Spinal cord (tissue), 10 donors: ENCODE data around the gene DAPK3. TPM values are rescaled to one million over a fixed set of nuclear protein-coding genes. Genes with fewer than 3 reads are reported as not detected.
"Not testable (repeated sequence)": the region's sequence is repeated elsewhere in the genome, so short reads cannot be mapped to it uniquely, and the experiment has no call there.

ENCODE experiments used
- DNase-seq, 6 donors: peaks; one replicate each; pipeline versions ENCODE4 v3.0.0 to v3.0.0-alpha.2; 2013 to 2015; ENCODE audit warnings: low spot score in 6 of 6, low read depth in 4 of 6
- H3K27ac ChIP-seq: one replicate; pipeline ENCODE4 v1.5.1; 2013; ENCODE audit warnings: low read depth, low read length, control low read depth
- H3K27me3 ChIP-seq: one replicate; pipeline ENCODE4 v1.6.1; 2013; ENCODE audit warnings: low read length; ENCODE audit not compliant: control insufficient read depth, insufficient read depth
- H3K36me3 ChIP-seq: one replicate; pipeline ENCODE4 v1.6.1; 2013; ENCODE audit warnings: low read length; ENCODE audit not compliant: control insufficient read depth, insufficient read depth
- H3K4me1 ChIP-seq: one replicate; pipeline ENCODE4 v1.6.1; 2013; ENCODE audit warnings: low read length; ENCODE audit not compliant: control insufficient read depth, insufficient read depth
- H3K4me3 ChIP-seq: one replicate; pipeline ENCODE4 v1.5.1; 2013; ENCODE audit warnings: low read depth, low read length, control low read depth
- H3K9me3 ChIP-seq: one replicate; pipeline ENCODE4 v1.6.1; 2013; ENCODE audit warnings: low read length; ENCODE audit not compliant: control insufficient read depth, insufficient read depth
- WGBS: methylation state at CpG from one replicate; pipeline ENCODE4 v1.1.5; 2013; ENCODE audit warnings: missing lambda C conversion rate; ENCODE audit not compliant: insufficient coverage; 5-methylcytosine and 5-hydroxymethylcytosine counted together
- polyA plus RNA-seq, 2 donors: library from polyadenylated mRNA; unstranded; fragments of 120-200 nt; gene quantifications; one replicate each; pipeline ENCODE4 v1.2.1, GENCODE V29; 2013; ENCODE audit not compliant: insufficient read length in 2 of 2
- total RNA-seq, 2 donors: library from RNA; depleted of rRNA in 1 of 2; stranded (reverse); fragments of 120-200 nt in 1 of 2; fragments of >200 nt in 1 of 2; gene quantifications; one replicate each; pipeline versions ENCODE4 v1.2.3 to v1.2.4, GENCODE V29; 2013 to 2014
- donor health status: healthy.

The DAPK3 gene
- total and polyA plus RNA-seq, 4 donors = 40.1 to 79.6 (median 59.7) TPM

- no peaks in the 10 kb centered on the region for H3K27me3 ChIP-seq
- H3K36me3 ChIP-seq = peaks cover 91% of the 10 kb centered on the region
- H3K27ac ChIP-seq = peak overlapping the region; percentile 10
- DNase-seq = peak in 1 of 6 donors; percentile 20
- peaks cover 79% of the 10 kb centered on the region for H3K4me1 ChIP-seq
- no peaks in the 10 kb centered on the region for H3K9me3 ChIP-seq
- no peak overlapping the region for H3K4me3 ChIP-seq
- WGBS = 83% methylated on average over 20 of the region's 20 CpGs
Observed at GRCh38 chr19:4013886-4014540, 43.1 kb upstream of the DAPK3 start.

GRCh38 chr19:4012975-4013634 is 42.2 kb upstream of the DAPK3 start:
- H3K27me3 ChIP-seq = no peaks in the 10 kb centered on the region
- H3K36me3 ChIP-seq = peaks cover 82% of the 10 kb centered on the region
- peaks cover 81% of the 10 kb centered on the region for H3K4me1 ChIP-seq
- 96% methylated on average over 33 of the region's 33 CpGs for WGBS
- no peak for DNase-seq
- H3K4me3 ChIP-seq = no peak overlapping the region
- no peaks in the 10 kb centered on the region for H3K9me3 ChIP-seq
- no peak overlapping the region for H3K27ac ChIP-seq

GRCh38 chr19:4012092-4012974 is 41.4 kb upstream of the DAPK3 start:
- Histone ChIP-seq H3K27ac (no peak overlapping the region), H3K36me3 (peaks cover 74% of the 10 kb centered on the region), H3K27me3 (no peaks in the 10 kb centered on the region), H3K4me3 (no peak overlapping the region), H3K4me1 (peaks cover 77% of the 10 kb centered on the region), H3K9me3 (no peaks in the 10 kb centered on the region)
- 90% methylated on average over 23 of the region's 27 CpGs for WGBS
- DNase-seq = no peak

GRCh38 chr19:4011430-4011829 is 40.5 kb upstream of the DAPK3 start:
- H3K4me3 ChIP-seq, H3K27me3 ChIP-seq, H3K27ac ChIP-seq, H3K9me3 ChIP-seq, DNase-seq: not testable (repeated sequence)
- Histone ChIP-seq H3K36me3 (peaks cover 65% of the 10 kb centered on the region), H3K4me1 (peaks cover 74% of the 10 kb centered on the region)
- 89% methylated on average over 6 of the region's 6 CpGs for WGBS

- no peak overlapping the region for H3K4me3 ChIP-seq
- peaks cover 73% of the 10 kb centered on the region for H3K4me1 ChIP-seq
- H3K27me3 ChIP-seq = no peaks in the 10 kb centered on the region
- no peak overlapping the region for H3K27ac ChIP-seq
- peaks cover 58% of the 10 kb centered on the region for H3K36me3 ChIP-seq
- WGBS = 71% methylated on average over 14 of the region's 14 CpGs
- H3K9me3 ChIP-seq = no peaks in the 10 kb centered on the region
- DNase-seq = no peak
Observed at GRCh38 chr19:4010808-4011110, 39.9 kb upstream of the DAPK3 start.

- DNase-seq = peak in 1 of 6 donors; percentile 43
- WGBS = 63% methylated on average over 23 of the region's 24 CpGs
- H3K27me3 ChIP-seq = no peaks in the 10 kb centered on the region
- no peaks in the 10 kb centered on the region for H3K9me3 ChIP-seq
- peaks cover 67% of the 10 kb centered on the region for H3K4me1 ChIP-seq
- H3K4me3 ChIP-seq = no peak overlapping the region
- peaks cover 52% of the 10 kb centered on the region for H3K36me3 ChIP-seq
- no peak overlapping the region for H3K27ac ChIP-seq
Observed at GRCh38 chr19:4009990-4010807, 39.3 kb upstream of the DAPK3 start.

- WGBS = 0% methylated on average over 43 of the region's 55 CpGs
- peaks cover 48% of the 10 kb centered on the region for H3K4me1 ChIP-seq
- H3K27ac ChIP-seq = no peak overlapping the region
- peak in 2 of 6 donors; percentile 46 to 47 for DNase-seq
- no peaks in the 10 kb centered on the region for H3K27me3 ChIP-seq
- peak overlapping the region; percentile 78 for H3K4me3 ChIP-seq
- H3K36me3 ChIP-seq = peaks cover 30% of the 10 kb centered on the region
- H3K9me3 ChIP-seq = no peaks in the 10 kb centered on the region
Observed at GRCh38 chr19:4007836-4008539, 37.1 kb upstream of the DAPK3 start.

GRCh38 chr19:4007021-4007835 is 36.3 kb upstream of the DAPK3 start, which contains the start of gene PIAS4:
PIAS4 (plus strand) TSS chr19:4007736; CDS start chr19:4007761, 25 bp downstream.
- Histone ChIP-seq H3K27me3 (no peaks in the 10 kb centered on the region), H3K36me3 (peaks cover 23% of the 10 kb centered on the region), H3K4me1 (peaks cover 48% of the 10 kb centered on the region), H3K27ac (peak within 1 kb of the TSS; percentile 91), H3K9me3 (no peaks in the 10 kb centered on the region), H3K4me3 (peak within 1 kb of the TSS; percentile 78)
- under 1% methylated on average over 89 of the region's 91 CpGs for WGBS
- peak; percentile 82 to 99 (median 97) for DNase-seq
